Calu3 (cell line): ENCODE measurements around the gene MCC. TPM values are rescaled to one million over a fixed set of nuclear protein-coding genes. Genes with fewer than 3 reads are reported as not detected.

ENCODE experiments used
- BruUV-seq: library from RNA; stranded (reverse); fragments of 400-500 nt; replicated peaks from 2 replicates; lab custom pipeline; 2021; lab: Mats Ljungman, UMichigan
- CTCF ChIA-PET: fragments of 300-600 bp; sonication (Branson Sonifier 250); formaldehyde crosslinking; loops from one replicate; lab custom pipeline; 2022; ENCODE audit warnings: antibody characterized with exemption; lab: Charles Lee
- DNase-seq: peaks from one replicate; pipeline ENCODE4 v3.0.0; 2022
- H3K27ac Mint-ChIP-seq: one replicate; pipeline ENCODE4 v1.8.0; 2022; ENCODE audit warnings: mixed read lengths; ENCODE audit not compliant: unreplicated experiment
- H3K27me3 Mint-ChIP-seq: one replicate; pipeline ENCODE4 v1.8.0; 2022; ENCODE audit warnings: mixed read lengths; ENCODE audit not compliant: unreplicated experiment
- H3K36me3 Mint-ChIP-seq: one replicate; pipeline ENCODE4 v1.8.0; 2022; ENCODE audit warnings: mild to moderate bottlenecking, moderate library complexity, mixed read lengths; ENCODE audit not compliant: insufficient read depth, unreplicated experiment
- H3K4me1 Mint-ChIP-seq: one replicate; pipeline ENCODE4 v1.8.0; 2022; ENCODE audit warnings: mild to moderate bottlenecking, low read depth, mixed read lengths; ENCODE audit not compliant: unreplicated experiment
- H3K4me3 Mint-ChIP-seq: one replicate; pipeline ENCODE4 v1.8.0; 2022; ENCODE audit warnings: mild to moderate bottlenecking, low read depth, moderate library complexity, mixed read lengths; ENCODE audit not compliant: unreplicated experiment
- H3K9me3 Mint-ChIP-seq: one replicate; pipeline ENCODE4 v1.8.0; 2022; ENCODE audit warnings: low read depth, mixed read lengths; ENCODE audit not compliant: unreplicated experiment
- intact Hi-C: fragments of 100-400 bp; cut with micrococcal nuclease; formaldehyde crosslinking; loops from one replicate; pipeline ENCODE4 v1.10.0; 2022; ENCODE audit not compliant: unreplicated experiment
- total RNA-seq: library from RNA; stranded (reverse); gene quantifications from 2 replicates; pipeline ENCODE4 v1.2.3, GENCODE V29; 2022
- TF ChIP-seq, protein P1 (sequence below): fragments of 200-600 bp; IDR thresholded peaks from one replicate; pipeline ENCODE4 v1.8.0; 2022; ENCODE audit warnings: antibody characterized with exemption; ENCODE audit not compliant: unreplicated experiment

Gene MCC
- total RNA-seq, 1 experiment from 2014 or later = 2.8 TPM

DNA sequence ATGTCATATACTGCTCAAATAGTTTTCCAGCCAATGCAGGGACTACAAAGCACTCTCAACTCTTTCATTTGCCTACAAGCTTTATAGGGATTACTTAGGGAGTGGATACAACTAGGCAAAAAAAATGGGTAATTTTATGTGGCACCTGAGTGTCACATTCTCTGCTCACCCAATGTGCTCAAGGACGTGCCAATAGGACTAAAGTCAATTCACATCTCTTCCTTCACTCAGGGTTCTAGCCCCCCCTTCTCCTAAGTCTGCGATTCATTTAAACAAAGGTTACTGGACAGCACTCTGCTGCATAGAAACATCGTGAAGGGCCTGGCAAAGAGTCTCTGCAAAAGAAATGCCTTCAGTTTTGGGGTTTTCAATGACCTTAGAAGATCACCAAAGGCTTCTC lies 195.8 kb downstream of the MCC start:
- no peak overlapping the region for H3K4me3 Mint-ChIP-seq
- TF ChIP-seq, protein P1, sequence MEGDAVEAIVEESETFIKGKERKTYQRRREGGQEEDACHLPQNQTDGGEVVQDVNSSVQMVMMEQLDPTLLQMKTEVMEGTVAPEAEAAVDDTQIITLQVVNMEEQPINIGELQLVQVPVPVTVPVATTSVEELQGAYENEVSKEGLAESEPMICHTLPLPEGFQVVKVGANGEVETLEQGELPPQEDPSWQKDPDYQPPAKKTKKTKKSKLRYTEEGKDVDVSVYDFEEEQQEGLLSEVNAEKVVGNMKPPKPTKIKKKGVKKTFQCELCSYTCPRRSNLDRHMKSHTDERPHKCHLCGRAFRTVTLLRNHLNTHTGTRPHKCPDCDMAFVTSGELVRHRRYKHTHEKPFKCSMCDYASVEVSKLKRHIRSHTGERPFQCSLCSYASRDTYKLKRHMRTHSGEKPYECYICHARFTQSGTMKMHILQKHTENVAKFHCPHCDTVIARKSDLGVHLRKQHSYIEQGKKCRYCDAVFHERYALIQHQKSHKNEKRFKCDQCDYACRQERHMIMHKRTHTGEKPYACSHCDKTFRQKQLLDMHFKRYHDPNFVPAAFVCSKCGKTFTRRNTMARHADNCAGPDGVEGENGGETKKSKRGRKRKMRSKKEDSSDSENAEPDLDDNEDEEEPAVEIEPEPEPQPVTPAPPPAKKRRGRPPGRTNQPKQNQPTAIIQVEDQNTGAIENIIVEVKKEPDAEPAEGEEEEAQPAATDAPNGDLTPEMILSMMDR = no peak
- CTCF ChIA-PET = no interaction called here
- no peaks in the 10 kb centered on the region for H3K9me3 Mint-ChIP-seq
- no peak overlapping the region for H3K27ac Mint-ChIP-seq
- intact Hi-C loops = no loop called here
- no peaks in the 10 kb centered on the region for H3K4me1 Mint-ChIP-seq
- H3K36me3 Mint-ChIP-seq = peaks cover 12% of the 10 kb centered on the region
- peaks cover 75% of the 10 kb centered on the region for H3K27me3 Mint-ChIP-seq
- no peak for DNase-seq
- no TSS peak for BruUV-seq

DNA sequence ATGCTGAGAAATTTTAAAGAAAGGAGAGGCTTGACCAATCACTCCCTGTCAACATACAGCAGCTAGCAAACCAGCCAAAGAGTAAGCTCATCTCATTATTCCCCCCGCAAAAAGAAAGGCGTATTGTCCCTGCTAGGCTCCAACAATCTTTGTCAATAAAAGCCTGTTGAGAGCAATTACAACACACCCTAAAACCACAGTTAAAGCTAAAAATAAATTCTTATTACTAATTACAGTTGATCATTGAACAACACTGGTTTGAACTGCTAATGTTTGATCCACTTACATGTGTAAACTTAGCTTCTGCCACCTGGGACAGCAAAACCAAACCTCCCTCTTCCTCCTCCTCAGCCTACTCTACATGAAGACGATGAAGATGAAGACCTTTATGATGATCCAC lies 204.7 kb downstream of the MCC start:
- no peaks in the 10 kb centered on the region for H3K4me1 Mint-ChIP-seq
- intact Hi-C loops = no loop called here
- H3K27ac Mint-ChIP-seq = no peak overlapping the region
- DNase-seq = no peak
- BruUV-seq = no TSS peak
- H3K27me3 Mint-ChIP-seq = peaks cover 26% of the 10 kb centered on the region
- H3K9me3 Mint-ChIP-seq = no peaks in the 10 kb centered on the region
- CTCF ChIA-PET = interaction anchor here (0.6 kb wide), 1 partner anchor 203 kb away, joined by 6 read pairs; no protein-coding TSS in a partner anchor
- no peak overlapping the region for H3K4me3 Mint-ChIP-seq
- H3K36me3 Mint-ChIP-seq = no peaks in the 10 kb centered on the region
- TF ChIP-seq, protein P1 = no peak

DNA sequence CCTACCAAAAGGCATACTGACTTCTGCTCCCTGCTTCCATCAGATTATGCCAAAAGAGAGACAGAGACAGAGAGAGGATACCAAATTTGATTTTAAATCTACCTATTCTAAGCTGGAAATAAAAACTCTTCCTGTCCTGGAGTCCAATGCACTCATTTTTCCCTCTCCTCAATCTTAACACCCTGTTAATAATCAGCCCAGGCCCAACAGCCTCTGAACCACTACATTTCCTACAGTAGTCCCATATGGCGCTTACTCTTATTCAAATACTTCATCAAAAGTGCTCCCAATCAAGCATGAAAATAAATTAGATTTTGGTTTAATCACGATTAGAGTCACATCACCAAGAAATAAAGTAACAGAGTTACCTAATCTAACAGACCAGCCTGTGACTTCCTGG lies 205.8 kb downstream of the MCC start:
- intact Hi-C loops = no loop called here
- no peak for DNase-seq
- H3K9me3 Mint-ChIP-seq = no peaks in the 10 kb centered on the region
- no peak overlapping the region for H3K27ac Mint-ChIP-seq
- H3K4me1 Mint-ChIP-seq = no peaks in the 10 kb centered on the region
- H3K27me3 Mint-ChIP-seq = peaks cover 15% of the 10 kb centered on the region
- BruUV-seq = no TSS peak
- H3K36me3 Mint-ChIP-seq = no peaks in the 10 kb centered on the region
- TF ChIP-seq, protein P1 = no peak
- CTCF ChIA-PET = no interaction called here
- H3K4me3 Mint-ChIP-seq = no peak overlapping the region

- BruUV-seq = no TSS peak
- CTCF ChIA-PET = no interaction called here
- no peak overlapping the region for H3K4me3 Mint-ChIP-seq
These were observed 207.1 kb downstream of the MCC start for GRCh38 chr5:113281194-113281593.

More at GRCh38 chr5:113281194-113281593, 207.1 kb downstream of the MCC start:
- TF ChIP-seq, protein P1 = no peak
- peaks cover 13% of the 10 kb centered on the region for H3K27me3 Mint-ChIP-seq
- no peaks in the 10 kb centered on the region for H3K9me3 Mint-ChIP-seq
- H3K4me1 Mint-ChIP-seq = no peaks in the 10 kb centered on the region
- no peak overlapping the region for H3K27ac Mint-ChIP-seq
- intact Hi-C loops = no loop called here
- H3K36me3 Mint-ChIP-seq = no peaks in the 10 kb centered on the region
- no peak for DNase-seq
